SK-N-SH (cell line): Measurements from ENCODE around the gene GCH1.

Experiments used
- CTCF ChIP-seq: fragments of 200-600 bp; sonication (generic); IDR thresholded peaks from 2 replicates; pipeline ENCODE4 v1.6.1; 2017; ENCODE audit warnings: antibody characterized with exemption, mild to moderate bottlenecking, moderate library complexity
- EZH2phosphoT487 ChIP-seq: fragments of 200-600 bp; sonication (generic); IDR thresholded peaks from 2 replicates; pipeline ENCODE4 v1.6.1; 2017; ENCODE audit warnings: low read depth, mixed run types, mild to moderate bottlenecking, antibody characterized with exemption, moderate library complexity, borderline replicate concordance
- FOXM1 ChIP-seq: IDR thresholded peaks from 2 replicates; pipeline ENCODE4 v1.4.0; 2012; ENCODE audit warnings: low read depth, mild to moderate bottlenecking
- MXI1 ChIP-seq: IDR thresholded peaks from 2 replicates; pipeline ENCODE4 v1.6.1; 2012; ENCODE audit warnings: mild to moderate bottlenecking, low read depth, low read length, improper control_type of control experiment
- POLR2AphosphoS5 ChIP-seq: IDR thresholded peaks from 2 replicates; pipeline ENCODE4 v1.6.1; 2012; ENCODE audit warnings: low read depth, low read length
- RAD21 ChIP-seq: IDR thresholded peaks from 2 replicates; pipeline ENCODE4 v1.6.1; 2012; ENCODE audit warnings: mild to moderate bottlenecking, low read length
- RCOR1 ChIP-seq: fragments of 150-350 bp; IDR thresholded peaks from 2 replicates; pipeline ENCODE4 v1.6.1; 2017; ENCODE audit warnings: antibody characterized with exemption, low read length
- RFX5 ChIP-seq: IDR thresholded peaks from 2 replicates; pipeline ENCODE4 v1.6.1; 2012; ENCODE audit warnings: mild to moderate bottlenecking, improper control_type of control experiment, low read length
- SIN3A ChIP-seq: IDR thresholded peaks from 2 replicates; pipeline ENCODE4 v1.6.1; 2012; ENCODE audit warnings: low read depth, mild to moderate bottlenecking, low read length, moderate library complexity, borderline replicate concordance
- TAF1 ChIP-seq: IDR thresholded peaks from 2 replicates; pipeline ENCODE4 v1.6.1; 2012; ENCODE audit warnings: low read depth, mild to moderate bottlenecking, low read length, moderate library complexity, borderline replicate concordance
- TEAD4 ChIP-seq: IDR thresholded peaks from 2 replicates; pipeline ENCODE4 v1.4.0; 2012; ENCODE audit warnings: mild to moderate bottlenecking, borderline replicate concordance; ENCODE audit not compliant: insufficient read depth
- USF2 ChIP-seq: fragments of 150-350 bp; IDR thresholded peaks from 2 replicates; pipeline ENCODE4 v1.6.1; 2017; ENCODE audit warnings: antibody characterized with exemption, low read length, low read depth, borderline replicate concordance
- YY1 ChIP-seq: IDR thresholded peaks from 2 replicates; pipeline ENCODE4 v1.4.0; 2012; ENCODE audit warnings: low read depth, mild to moderate bottlenecking
- ZBTB33 ChIP-seq: IDR thresholded peaks from 2 replicates; pipeline ENCODE4 v1.4.0; 2012; ENCODE audit warnings: low read depth, borderline replicate concordance

- TF ChIP-seq MXI1, result no peak
- no peak for TF ChIP-seq RCOR1
- TF ChIP-seq ZBTB33, result no peak
- no peak for TF ChIP-seq RAD21
- TF ChIP-seq CTCF, result no peak
- TF ChIP-seq FOXM1, result no peak
- TF ChIP-seq YY1, result no peak
- TF ChIP-seq USF2, result no peak
- no peak for TF ChIP-seq RFX5
- no peak for TF ChIP-seq TEAD4
- no peak for TF ChIP-seq SIN3A
- TF ChIP-seq TAF1, result no peak
- no peak for TF ChIP-seq POLR2AphosphoS5
- TF ChIP-seq EZH2phosphoT487, result no peak
Measured at GRCh38 chr14:54834727-54835126, 67.9 kb downstream of the GCH1 start.
